Endodermal cell (in vitro differentiated cells): ENCODE measurements around the gene RGS6. TPM values are rescaled to one million over a fixed set of nuclear protein-coding genes. Genes with fewer than 3 reads are reported as not detected.

Source experiments
- DNase-seq: peaks from one replicate; pipeline ENCODE4 v3.0.0-alpha.2; 2017
- H3K27ac ChIP-seq: 2 replicates; pipeline ENCODE4 v1.5.1; 2013; ENCODE audit warnings: mild to moderate bottlenecking, low read depth, low read length, moderate library complexity
- H3K27me3 ChIP-seq: 2 replicates; pipeline ENCODE4 v1.6.1; 2013; ENCODE audit warnings: mild to moderate bottlenecking, low read length, moderate library complexity; ENCODE audit not compliant: insufficient read depth, control insufficient read depth, poor library complexity, severe bottlenecking
- H3K36me3 ChIP-seq: 2 replicates; pipeline ENCODE4 v1.7.0; 2013; ENCODE audit warnings: mild to moderate bottlenecking, low read length, moderate library complexity; ENCODE audit not compliant: control insufficient read depth, insufficient read depth
- H3K4me1 ChIP-seq: one replicate; pipeline ENCODE4 v1.7.0; 2013; ENCODE audit warnings: low read length; ENCODE audit not compliant: control insufficient read depth, insufficient read depth
- H3K4me3 ChIP-seq: 2 replicates; pipeline ENCODE4 v1.5.1; 2013; ENCODE audit warnings: mild to moderate bottlenecking, low read length, moderate library complexity
- H3K9ac ChIP-seq: 2 replicates; pipeline ENCODE4 v1.6.1; 2013; ENCODE audit warnings: mild to moderate bottlenecking, low read length, moderate library complexity; ENCODE audit not compliant: poor library complexity, severe bottlenecking; ENCODE audit errors: extremely low read depth
- H3K9me3 ChIP-seq: 2 replicates; pipeline ENCODE4 v1.6.1; 2013; ENCODE audit warnings: mild to moderate bottlenecking, low read length, moderate library complexity; ENCODE audit not compliant: control insufficient read depth
- H3K27ac Mint-ChIP-seq: 2 replicates; pipeline ENCODE4 v1.8.0; 2020; ENCODE audit warnings: mixed read lengths
- H3K27me3 Mint-ChIP-seq: 2 replicates; pipeline ENCODE4 v1.8.0; 2021; ENCODE audit warnings: mild to moderate bottlenecking, mixed read lengths; ENCODE audit not compliant: insufficient read depth
- H3K36me3 Mint-ChIP-seq: 2 replicates; pipeline ENCODE4 v1.8.0; 2020; ENCODE audit warnings: low read depth, mixed read lengths
- H3K4me1 Mint-ChIP-seq: 2 replicates; pipeline ENCODE4 v1.8.0; 2020; ENCODE audit warnings: mixed read lengths
- H3K4me3 Mint-ChIP-seq: 2 replicates; pipeline ENCODE4 v1.8.0; 2020; ENCODE audit warnings: mild to moderate bottlenecking, moderate library complexity, mixed read lengths
- H3K9me3 Mint-ChIP-seq: 2 replicates; pipeline ENCODE4 v1.8.0; 2020; ENCODE audit warnings: mild to moderate bottlenecking, mixed read lengths
- WGBS, 2 experiments: methylation state at CpG; one replicate each; pipeline versions ENCODE4 v1.1.5 to v1.1.7; 2013; ENCODE audit warnings: missing lambda C conversion rate in 2 of 2, mixed read lengths in 1 of 2; ENCODE audit not compliant: insufficient coverage in 1 of 2, insufficient read length in 1 of 2; 5-methylcytosine and 5-hydroxymethylcytosine counted together
- total RNA-seq, 2 donors: library from RNA; stranded (reverse); fragmentation: NEBNext Ultra II Directional in 1 of 2; extraction: Animal tissue kit (Norgen Biotek cat#: 25700) in 1 of 2; gene quantifications; 2 replicates in 1 of 2; 3 replicates in 1 of 2; pipeline ENCODE4 v1.2.1, GENCODE V29; 2021
- TF ChIP-seq, protein P1 (sequence below): fragments of 200-600 bp; sonication (generic); conservative IDR thresholded peaks from 2 replicates; pipeline ENCODE4 v1.5.0; 2021; ENCODE audit warnings: antibody characterized with exemption, mild to moderate bottlenecking

Gene RGS6
- total RNA-seq, 2 donors from 2014 or later = 10.1 to 16.3 TPM

DNA sequence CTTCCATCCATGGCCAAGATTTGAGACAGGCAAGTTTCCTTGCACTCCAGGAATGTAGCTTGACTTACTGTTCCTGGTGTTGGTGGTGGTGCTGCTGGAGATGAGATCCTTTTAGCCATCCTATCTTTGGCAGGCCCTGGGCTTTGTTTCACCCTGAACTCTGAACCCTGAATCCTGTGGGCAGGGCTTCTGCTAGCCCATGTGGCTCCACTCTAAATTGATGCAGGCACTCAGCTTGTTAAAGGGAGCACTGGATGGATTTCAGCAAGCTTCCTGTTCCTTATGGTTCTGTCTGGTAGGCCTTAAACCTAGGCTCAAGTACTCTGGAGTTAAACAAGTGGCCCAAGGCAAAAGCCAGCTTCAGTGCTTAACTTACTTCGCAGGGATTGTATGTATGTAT is 138.2 kb downstream of the RGS6 start:
- H3K36me3 ChIP-seq = no peaks in the 10 kb centered on the region
- WGBS, 2 experiments = 79% methylated on average over 1 of the region's 1 CpG; no CpG with 5 or more reads in 1 of the 2 experiments
- no peaks in the 10 kb centered on the region for H3K27me3 Mint-ChIP-seq
- no peaks in the 10 kb centered on the region for H3K4me1 ChIP-seq
- H3K27ac Mint-ChIP-seq = no peak overlapping the region
- no peaks in the 10 kb centered on the region for H3K9me3 ChIP-seq
- no peaks in the 10 kb centered on the region for H3K9me3 Mint-ChIP-seq
- no peak overlapping the region for H3K9ac ChIP-seq
- TF ChIP-seq, protein P1, sequence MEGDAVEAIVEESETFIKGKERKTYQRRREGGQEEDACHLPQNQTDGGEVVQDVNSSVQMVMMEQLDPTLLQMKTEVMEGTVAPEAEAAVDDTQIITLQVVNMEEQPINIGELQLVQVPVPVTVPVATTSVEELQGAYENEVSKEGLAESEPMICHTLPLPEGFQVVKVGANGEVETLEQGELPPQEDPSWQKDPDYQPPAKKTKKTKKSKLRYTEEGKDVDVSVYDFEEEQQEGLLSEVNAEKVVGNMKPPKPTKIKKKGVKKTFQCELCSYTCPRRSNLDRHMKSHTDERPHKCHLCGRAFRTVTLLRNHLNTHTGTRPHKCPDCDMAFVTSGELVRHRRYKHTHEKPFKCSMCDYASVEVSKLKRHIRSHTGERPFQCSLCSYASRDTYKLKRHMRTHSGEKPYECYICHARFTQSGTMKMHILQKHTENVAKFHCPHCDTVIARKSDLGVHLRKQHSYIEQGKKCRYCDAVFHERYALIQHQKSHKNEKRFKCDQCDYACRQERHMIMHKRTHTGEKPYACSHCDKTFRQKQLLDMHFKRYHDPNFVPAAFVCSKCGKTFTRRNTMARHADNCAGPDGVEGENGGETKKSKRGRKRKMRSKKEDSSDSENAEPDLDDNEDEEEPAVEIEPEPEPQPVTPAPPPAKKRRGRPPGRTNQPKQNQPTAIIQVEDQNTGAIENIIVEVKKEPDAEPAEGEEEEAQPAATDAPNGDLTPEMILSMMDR = no peak
- H3K4me3 Mint-ChIP-seq = no peak overlapping the region
- no peak overlapping the region for H3K27ac ChIP-seq
- H3K27me3 ChIP-seq = no peaks in the 10 kb centered on the region
- H3K4me1 Mint-ChIP-seq = no peaks in the 10 kb centered on the region
- H3K4me3 ChIP-seq = no peak overlapping the region
- no peaks in the 10 kb centered on the region for H3K36me3 Mint-ChIP-seq
- DNase-seq = no peak

- TF ChIP-seq, protein P1 = no peak
- Mint-ChIP-seq H3K9me3 (peaks cover 5% of the 10 kb centered on the region), H3K36me3 (no peaks in the 10 kb centered on the region), H3K27ac (no peak overlapping the region), H3K27me3 (no peaks in the 10 kb centered on the region), H3K4me3 (no peak overlapping the region), H3K4me1 (peaks cover 2% of the 10 kb centered on the region)
- H3K4me3 ChIP-seq = peak overlapping the region; percentile 32
- H3K9me3 ChIP-seq = peaks cover 15% of the 10 kb centered on the region
- DNase-seq = peak; percentile 54
- H3K9ac ChIP-seq = no peak overlapping the region
- no peaks in the 10 kb centered on the region for H3K36me3 ChIP-seq
- H3K27me3 ChIP-seq = no peaks in the 10 kb centered on the region
- peak overlapping the region; percentile 80 for H3K27ac ChIP-seq
- no peaks in the 10 kb centered on the region for H3K4me1 ChIP-seq
- WGBS, 2 experiments = 63 to 83% methylated on average over 6 to 9 of the region's 9 CpGs
These were observed 143.6 kb downstream of the RGS6 start for GRCh38 chr14:72075649-72076334.

GRCh38 chr14:72081137-72081536 is 148.9 kb downstream of the RGS6 start:
- Histone ChIP-seq H3K4me3 (no peak overlapping the region), H3K36me3 (no peaks in the 10 kb centered on the region), H3K9ac (no peak overlapping the region)

More at GRCh38 chr14:72081137-72081536, 148.9 kb downstream of the RGS6 start:
- Mint-ChIP-seq H3K27ac (no peak overlapping the region), H3K4me1 (no peaks in the 10 kb centered on the region), H3K9me3 (peaks cover 11% of the 10 kb centered on the region), H3K27me3 (no peaks in the 10 kb centered on the region), H3K4me3 (no peak overlapping the region), H3K36me3 (no peaks in the 10 kb centered on the region)
- DNase-seq = no peak
- TF ChIP-seq, protein P1 = no peak
- Histone ChIP-seq H3K4me1 (no peaks in the 10 kb centered on the region), H3K27ac (no peak overlapping the region), H3K27me3 (no peaks in the 10 kb centered on the region), H3K9me3 (peaks cover 13% of the 10 kb centered on the region)
- no CpG with 5 or more reads among the region's 1 CpG for WGBS, 2 experiments
